Measurements from ENCODE around the gene HORMAD2. TPM values are rescaled to one million over a fixed set of nuclear protein-coding genes. Genes with fewer than 3 reads are reported as not detected.

HORMAD2 gene
- total RNA-seq, 4 donors from 2014 or later, result not detected

- H3K9me3 ChIP-seq, result no peaks in the 10 kb centered on the region
- TF ChIP-seq POLR2AphosphoS5 (IDR thresholded peaks at IDR 0.05), result no peak
- TF ChIP-seq EP300 (IDR thresholded peaks at IDR 0.05), result no peak
- no peak for TF ChIP-seq CTCF (IDR thresholded peaks at IDR 0.05)
- TF ChIP-seq POLR2A (IDR thresholded peaks at IDR 0.05), result no peak
- no peak overlapping the region for H3K27ac ChIP-seq
- ATAC-seq, result no peak
- 92 to 100% methylated on average over 1 to 5 of the region's 11 CpGs for WGBS, 2 donors (ENCODE audit: low coverage in 1 of 2)
- H3K4me1 ChIP-seq, result no peaks in the 10 kb centered on the region
- peaks cover 32% of the 10 kb centered on the region for H3K27me3 ChIP-seq
- no peaks in the 10 kb centered on the region for H3K36me3 ChIP-seq
- H3K4me3 ChIP-seq, result no peak overlapping the region
Observed at GRCh38 chr22:30226192-30226832, 146.0 kb downstream of the HORMAD2 start.

Other genes starting within 250 kb of the HORMAD2 start
- gene ASCC2, start 242.2 kb upstream of the HORMAD2 start, total RNA-seq, result 10 to 100 TPM; 19.6 to 35.8 (median 28.5) TPM
- gene MTMR3, start 197.3 kb upstream of the HORMAD2 start, total RNA-seq, result 10 to 100 TPM; 34.9 to 45.9 (median 41.9) TPM
- 10 to 100 TPM in 1 of 4 donors, under 1 TPM in 2, not detected in 1; 0.58 to 15.8 (median 0.59) TPM for gene LIF, start 166.3 kb downstream of the HORMAD2 start, total RNA-seq
- gene OSM, start 186.4 kb downstream of the HORMAD2 start, total RNA-seq, result 1 to 10 TPM in 2 of 4 donors, not detected in 2; 4.1 to 7.7 TPM
- 10 to 100 TPM; 12.9 to 17.1 (median 16.2) TPM for gene CASTOR1, start 209.0 kb downstream of the HORMAD2 start, total RNA-seq
- gene TBC1D10A, start 246.5 kb downstream of the HORMAD2 start, total RNA-seq, result 10 to 100 TPM; 25.3 to 30.8 (median 26.0) TPM